Measurements from ENCODE around the gene PPFIA1. TPM values are rescaled to one million over a fixed set of nuclear protein-coding genes. Genes with fewer than 3 reads are reported as not detected.
"Not testable (repeated sequence)": the region's sequence is repeated elsewhere in the genome, so short reads cannot be mapped to it uniquely, and the experiment has no call there.

Gene PPFIA1
- total RNA-seq, 1 experiment from 2014 or later = 35.0 TPM

- Histone ChIP-seq H3K36me3 (no peaks in the 10 kb centered on the region), H3K4me3 (no peak overlapping the region), H3K9me3 (replicated peaks) (no peaks in the 10 kb centered on the region), H3K27ac (no peak overlapping the region), H3K27me3 (no peaks in the 10 kb centered on the region), H3K4me1 (no peaks in the 10 kb centered on the region)
- DNase-seq = no peak
These were observed 47.3 kb downstream of the PPFIA1 start for GRCh38 chr11:70317581-70318305.

- no peak overlapping the region for H3K27ac ChIP-seq
- H3K9me3 ChIP-seq (replicated peaks) = no peaks in the 10 kb centered on the region
- H3K4me3 ChIP-seq = no peak overlapping the region
- no peaks in the 10 kb centered on the region for H3K27me3 ChIP-seq
- no peak for DNase-seq
- no peaks in the 10 kb centered on the region for H3K4me1 ChIP-seq
- H3K36me3 ChIP-seq = peaks cover 1% of the 10 kb centered on the region; the same call in 1 of the 2 replicates
These were observed 49.0 kb downstream of the PPFIA1 start for GRCh38 chr11:70319396-70320076.

GRCh38 chr11:70322666-70323065, 52.2 kb downstream of the PPFIA1 start:
- H3K27me3 ChIP-seq = no peaks in the 10 kb centered on the region
- peaks cover 15% of the 10 kb centered on the region for H3K36me3 ChIP-seq
- no peaks in the 10 kb centered on the region for H3K4me1 ChIP-seq
- H3K27ac ChIP-seq = no peak overlapping the region
- H3K4me3 ChIP-seq = no peak overlapping the region
- DNase-seq = no peak
- H3K9me3 ChIP-seq (replicated peaks) = no peaks in the 10 kb centered on the region

GRCh38 chr11:70323806-70324205, 53.3 kb downstream of the PPFIA1 start:
- H3K9me3 ChIP-seq (replicated peaks) = no peaks in the 10 kb centered on the region
- no peak overlapping the region for H3K4me3 ChIP-seq
- H3K4me1 ChIP-seq = no peaks in the 10 kb centered on the region
- DNase-seq = no peak
- peaks cover 22% of the 10 kb centered on the region for H3K36me3 ChIP-seq
- H3K27ac ChIP-seq = no peak overlapping the region
- no peaks in the 10 kb centered on the region for H3K27me3 ChIP-seq

GRCh38 chr11:70324376-70325115, 54.1 kb downstream of the PPFIA1 start:
- Histone ChIP-seq H3K9me3 (replicated peaks) (no peaks in the 10 kb centered on the region), H3K36me3 (peaks cover 26% of the 10 kb centered on the region)
- no peak for DNase-seq

GRCh38 chr11:70325824-70326223, 55.3 kb downstream of the PPFIA1 start:
- no peak overlapping the region for H3K4me3 ChIP-seq
- H3K9me3 ChIP-seq (replicated peaks) = no peaks in the 10 kb centered on the region
- H3K27me3 ChIP-seq = no peaks in the 10 kb centered on the region
- DNase-seq = no peak
- H3K36me3 ChIP-seq = peaks cover 36% of the 10 kb centered on the region
- H3K4me1 ChIP-seq = no peaks in the 10 kb centered on the region
- H3K27ac ChIP-seq = no peak overlapping the region

More at GRCh38 chr11:70324376-70325115, 54.1 kb downstream of the PPFIA1 start:
- no peak overlapping the region for H3K27ac ChIP-seq
- no peak overlapping the region for H3K4me3 ChIP-seq
- no peaks in the 10 kb centered on the region for H3K4me1 ChIP-seq
- no peaks in the 10 kb centered on the region for H3K27me3 ChIP-seq

- Histone ChIP-seq H3K36me3 (peaks cover 36% of the 10 kb centered on the region), H3K4me3 (no peak overlapping the region), H3K27me3 (no peaks in the 10 kb centered on the region), H3K9me3 (replicated peaks) (no peaks in the 10 kb centered on the region), H3K4me1 (no peaks in the 10 kb centered on the region), H3K27ac (no peak overlapping the region)
- no peak for DNase-seq
These were observed 55.9 kb downstream of the PPFIA1 start for GRCh38 chr11:70326365-70326811.

GRCh38 chr11:70326833-70327232, 56.3 kb downstream of the PPFIA1 start:
- no peak overlapping the region for H3K27ac ChIP-seq

GRCh38 chr11:70327717-70328116, 57.2 kb downstream of the PPFIA1 start:
- H3K4me1 ChIP-seq = no peaks in the 10 kb centered on the region
- H3K27ac ChIP-seq = no peak overlapping the region
- no peaks in the 10 kb centered on the region for H3K9me3 ChIP-seq (replicated peaks)
- DNase-seq = no peak
- H3K4me3 ChIP-seq = no peak overlapping the region
- no peaks in the 10 kb centered on the region for H3K27me3 ChIP-seq
- H3K36me3 ChIP-seq = peaks cover 47% of the 10 kb centered on the region

More at GRCh38 chr11:70326833-70327232, 56.3 kb downstream of the PPFIA1 start:
- H3K4me3 ChIP-seq = no peak overlapping the region
- H3K4me1 ChIP-seq = no peaks in the 10 kb centered on the region
- H3K9me3 ChIP-seq (replicated peaks) = no peaks in the 10 kb centered on the region
- DNase-seq = no peak
- no peaks in the 10 kb centered on the region for H3K27me3 ChIP-seq
- H3K36me3 ChIP-seq = peaks cover 40% of the 10 kb centered on the region

- no peaks in the 10 kb centered on the region for H3K27me3 ChIP-seq
- no peak overlapping the region for H3K4me3 ChIP-seq
- no peak overlapping the region for H3K27ac ChIP-seq
- DNase-seq = no peak
- H3K36me3 ChIP-seq = peaks cover 51% of the 10 kb centered on the region
- no peaks in the 10 kb centered on the region for H3K4me1 ChIP-seq
- no peaks in the 10 kb centered on the region for H3K9me3 ChIP-seq (replicated peaks)
These were observed 58.1 kb downstream of the PPFIA1 start for GRCh38 chr11:70328556-70328955.

GRCh38 chr11:70331320-70331843, 60.9 kb downstream of the PPFIA1 start:
- DNase-seq; H3K4me3 ChIP-seq; H3K9me3 ChIP-seq (replicated peaks); H3K4me1 ChIP-seq; H3K27ac ChIP-seq; H3K27me3 ChIP-seq: not testable (repeated sequence)
- peaks cover 54% of the 10 kb centered on the region for H3K36me3 ChIP-seq

- Histone ChIP-seq H3K4me3 (no peak overlapping the region), H3K27me3 (no peaks in the 10 kb centered on the region), H3K36me3 (peaks cover 55% of the 10 kb centered on the region), H3K9me3 (replicated peaks) (no peaks in the 10 kb centered on the region), H3K27ac (no peak overlapping the region), H3K4me1 (no peaks in the 10 kb centered on the region)
- no peak for DNase-seq
These were observed 61.4 kb downstream of the PPFIA1 start for GRCh38 chr11:70331901-70332300.

- H3K4me1 ChIP-seq = no peaks in the 10 kb centered on the region
- no peaks in the 10 kb centered on the region for H3K27me3 ChIP-seq
- no peak for DNase-seq
- no peak overlapping the region for H3K27ac ChIP-seq
- no peaks in the 10 kb centered on the region for H3K9me3 ChIP-seq (replicated peaks)
- H3K36me3 ChIP-seq = peaks cover 56% of the 10 kb centered on the region
- H3K4me3 ChIP-seq = no peak overlapping the region
These were observed 62.1 kb downstream of the PPFIA1 start for GRCh38 chr11:70332567-70332966.

GRCh38 chr11:70333261-70333660, 62.8 kb downstream of the PPFIA1 start:
- H3K9me3 ChIP-seq (replicated peaks) = no peaks in the 10 kb centered on the region
- no peak for DNase-seq
- H3K27ac ChIP-seq = no peak overlapping the region
- no peaks in the 10 kb centered on the region for H3K4me1 ChIP-seq
- no peak overlapping the region for H3K4me3 ChIP-seq
- H3K27me3 ChIP-seq = no peaks in the 10 kb centered on the region
- peaks cover 58% of the 10 kb centered on the region for H3K36me3 ChIP-seq
